CD4-positive, alpha-beta T cell treated with Interleukin-1 beta for 1 hour (primary cell): ENCODE results near the gene SLC9A7.

Source experiments
- DNase-seq, 2 donors: peaks; one replicate each; pipeline ENCODE4 v3.0.0-alpha.2; 2020 to 2022

Gene SLC9A7

GRCh38 chrX:46643636-46644035 is 115.3 kb downstream of the SLC9A7 start:
- DNase-seq: no peak

GRCh38 chrX:46642145-46642544 is 116.8 kb downstream of the SLC9A7 start:
- DNase-seq: peak in 1 of 2 donors; percentile 45

GRCh38 chrX:46637938-46638337 is 121.0 kb downstream of the SLC9A7 start:
- no peak for DNase-seq

- no peak for DNase-seq
Measured at GRCh38 chrX:46636223-46636622, 122.7 kb downstream of the SLC9A7 start.

GRCh38 chrX:46635186-46635585 is 123.7 kb downstream of the SLC9A7 start:
- DNase-seq: no peak

GRCh38 chrX:46634577-46634976 is 124.3 kb downstream of the SLC9A7 start:
- DNase-seq: no peak

- no peak for DNase-seq
Measured at GRCh38 chrX:46630141-46630540, 128.8 kb downstream of the SLC9A7 start.

- DNase-seq: peak; percentile 16 to 66
Measured at GRCh38 chrX:46628460-46629371, 130.2 kb downstream of the SLC9A7 start.

- peak in 1 of 2 donors; percentile 13 for DNase-seq
Measured at GRCh38 chrX:46627711-46628419, 131.1 kb downstream of the SLC9A7 start.

GRCh38 chrX:46627062-46627461 is 131.9 kb downstream of the SLC9A7 start:
- no peak for DNase-seq

GRCh38 chrX:46626566-46626965 is 132.4 kb downstream of the SLC9A7 start:
- DNase-seq: peak; percentile 29 to 59

- DNase-seq: no peak
Measured at GRCh38 chrX:46624090-46624786, 134.7 kb downstream of the SLC9A7 start.

- DNase-seq: no peak
Measured at GRCh38 chrX:46621572-46621971, 137.3 kb downstream of the SLC9A7 start.

- DNase-seq: no peak
Measured at GRCh38 chrX:46620505-46620904, 138.4 kb downstream of the SLC9A7 start.

GRCh38 chrX:46618947-46619346 is 140.0 kb downstream of the SLC9A7 start:
- DNase-seq: no peak

GRCh38 chrX:46617906-46618305 is 141.0 kb downstream of the SLC9A7 start:
- DNase-seq: no peak

- peak in 1 of 2 donors; percentile 43 for DNase-seq
Measured at GRCh38 chrX:46611658-46612362, 147.1 kb downstream of the SLC9A7 start.

- DNase-seq: no peak
Measured at GRCh38 chrX:46610070-46610658, 148.8 kb downstream of the SLC9A7 start.

- no peak for DNase-seq
Measured at GRCh38 chrX:46607916-46608315, 151.0 kb downstream of the SLC9A7 start.

- DNase-seq: no peak
Measured at GRCh38 chrX:46602468-46603102, 156.3 kb downstream of the SLC9A7 start.

- no peak for DNase-seq
Measured at GRCh38 chrX:46601283-46601682, 157.6 kb downstream of the SLC9A7 start.

- no peak for DNase-seq
Measured at GRCh38 chrX:46599051-46599560, 159.8 kb downstream of the SLC9A7 start.
